Measurements from ENCODE around the gene CDC7. TPM values are rescaled to one million over a fixed set of nuclear protein-coding genes. Genes with fewer than 3 reads are reported as not detected.

CDC7 gene
- total RNA-seq, 1 experiment from 2014 or later, result 41.6 TPM

DNA sequence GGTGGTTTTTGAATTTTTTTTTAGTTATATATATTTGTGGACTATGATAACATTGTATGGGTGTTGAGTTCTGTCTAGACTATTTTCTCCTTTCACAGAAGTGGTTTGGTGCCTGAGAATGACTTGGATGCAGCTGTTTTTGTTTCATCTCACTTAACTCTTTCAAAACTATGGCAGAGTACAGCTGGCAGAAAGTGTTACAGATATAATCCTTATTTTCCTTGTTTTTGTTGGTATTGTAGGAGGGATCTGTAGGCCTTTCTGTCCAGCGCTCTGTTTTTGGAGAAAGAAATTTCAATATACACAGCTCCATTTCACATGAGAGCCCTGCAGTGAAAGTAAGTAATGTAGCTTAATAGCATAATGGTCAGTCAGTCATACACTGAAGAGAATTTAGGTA lies 13.1 kb downstream of the CDC7 start:
- Histone ChIP-seq H4K20me1 (ENCODE audit: control insufficient read depth, insufficient read depth, insufficient read length) (no peaks in the 10 kb centered on the region), H3K56ac (ENCODE audit: insufficient read length, low read depth, low read length) (no peak overlapping the region), H3K18ac (ENCODE audit: insufficient read length, low read depth, low read length) (no peak overlapping the region), H2BK12ac (ENCODE audit: insufficient read length, low read depth, low read length) (no peak overlapping the region), H3K79me1 (ENCODE audit: insufficient read depth, low read depth, low read length, poor library complexity, severe bottlenecking) (no peaks in the 10 kb centered on the region), H3K23ac (ENCODE audit: insufficient read length, low read depth, low read length) (no peak overlapping the region), H4K91ac (ENCODE audit: insufficient read length, low read depth, low read length) (no peak overlapping the region), H3K9me3 (ENCODE audit: control insufficient read depth, low read depth, low read length) (no peaks in the 10 kb centered on the region), H2AFZ (ENCODE audit: low read length) (no peak overlapping the region), H3K14ac (ENCODE audit: insufficient read depth, low read length) (no peak overlapping the region), H2BK15ac (ENCODE audit: low read depth, low read length) (no peak overlapping the region), H4K8ac (replicated peaks; ENCODE audit: insufficient read length, low read depth, low read length) (no peak overlapping the region), H3K9ac (ENCODE audit: extremely low read depth, insufficient read length, low read length) (no peak overlapping the region), H3K4ac (ENCODE audit: low read depth, low read length) (no peak overlapping the region), H3K27ac (ENCODE audit: insufficient read length, low read depth, low read length) (no peak overlapping the region), H3K4me1 (ENCODE audit: insufficient read depth, low read length) (no peaks in the 10 kb centered on the region), H2AK5ac (ENCODE audit: insufficient read length, low read length) (no peak overlapping the region), H4K5ac (ENCODE audit: insufficient read length, low read depth, low read length) (no peak overlapping the region), H3T11ph (ENCODE audit: low read length) (no peak overlapping the region), H2BK20ac (ENCODE audit: low read depth, low read length, poor library complexity, severe bottlenecking) (no peak overlapping the region), H2BK5ac (ENCODE audit: insufficient read length, low read length) (no peak overlapping the region), H3K79me2 (ENCODE audit: insufficient read depth, low read length) (no peaks in the 10 kb centered on the region), H3K23me2 (ENCODE audit: insufficient read length, low read depth, low read length, poor library complexity, severe bottlenecking) (no peaks in the 10 kb centered on the region), H3K27me3 (ENCODE audit: insufficient read depth, low read length) (no peaks in the 10 kb centered on the region), H2BK120ac (ENCODE audit: low read depth, low read length, poor library complexity, severe bottlenecking) (no peak overlapping the region), H3K4me2 (ENCODE audit: insufficient read depth, insufficient read length, low read length) (no peak overlapping the region)
- Mint-ChIP-seq H3K4me3 (no peak overlapping the region), H3K36me3 (ENCODE audit: insufficient read depth in 1 of 3, low read depth in 3 of 3) (peaks cover 43 to 88% (median 84%) of the 10 kb centered on the region in 3 experiments; a peak in 6 of 7 replicates), H3K4me1 (no peaks in the 10 kb centered on the region), H3K27ac (no peak overlapping the region), H3K27me3 (ENCODE audit: low read depth) (no peaks in the 10 kb centered on the region), H3K9me3 (no peaks in the 10 kb centered on the region)
- no peak for DNase-seq
- WGBS (ENCODE audit: extremely low coverage, insufficient read length, low lambda C conversion rate), result no CpG with 5 or more reads among the region's 1 CpG
- TF ChIP-seq, protein P1, sequence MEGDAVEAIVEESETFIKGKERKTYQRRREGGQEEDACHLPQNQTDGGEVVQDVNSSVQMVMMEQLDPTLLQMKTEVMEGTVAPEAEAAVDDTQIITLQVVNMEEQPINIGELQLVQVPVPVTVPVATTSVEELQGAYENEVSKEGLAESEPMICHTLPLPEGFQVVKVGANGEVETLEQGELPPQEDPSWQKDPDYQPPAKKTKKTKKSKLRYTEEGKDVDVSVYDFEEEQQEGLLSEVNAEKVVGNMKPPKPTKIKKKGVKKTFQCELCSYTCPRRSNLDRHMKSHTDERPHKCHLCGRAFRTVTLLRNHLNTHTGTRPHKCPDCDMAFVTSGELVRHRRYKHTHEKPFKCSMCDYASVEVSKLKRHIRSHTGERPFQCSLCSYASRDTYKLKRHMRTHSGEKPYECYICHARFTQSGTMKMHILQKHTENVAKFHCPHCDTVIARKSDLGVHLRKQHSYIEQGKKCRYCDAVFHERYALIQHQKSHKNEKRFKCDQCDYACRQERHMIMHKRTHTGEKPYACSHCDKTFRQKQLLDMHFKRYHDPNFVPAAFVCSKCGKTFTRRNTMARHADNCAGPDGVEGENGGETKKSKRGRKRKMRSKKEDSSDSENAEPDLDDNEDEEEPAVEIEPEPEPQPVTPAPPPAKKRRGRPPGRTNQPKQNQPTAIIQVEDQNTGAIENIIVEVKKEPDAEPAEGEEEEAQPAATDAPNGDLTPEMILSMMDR (conservative IDR thresholded peaks at IDR 0.05), result no peak
